HepG2 (cell line): ENCODE measurements around the gene PFDN1. TPM values are rescaled to one million over a fixed set of nuclear protein-coding genes. Genes with fewer than 3 reads are reported as not detected.
A peak's percentile ranks its signal among the peaks of the same experiment; 100 is the strongest.

Experiments used
- ATAC-seq: fragments of 200-7000 bp; cut with Tn5 transposase; 3 replicates; pipeline ENCODE4 v1.9.1; 2020; ENCODE audit warnings: mild to moderate bottlenecking, moderate library complexity
- BruUV-seq: library from RNA; stranded (reverse); fragments of 400-500 nt; replicated peaks from 2 replicates; lab custom pipeline; 2021; lab: Mats Ljungman, UMichigan
- CTCF ChIA-PET: fragments of 300-600 bp; formaldehyde crosslinking; extraction: SDS; loops from one replicate; lab custom pipeline; 2021; ENCODE audit warnings: low total read pairs, inconsistent platforms, low intra/inter-chr PET ratio; lab: Yijun Ruan, JAX
- POLR2A ChIA-PET: fragments of 350-600 bp; sonication (Branson Sonifier 250); formaldehyde crosslinking; loops from one replicate; lab custom pipeline; 2020; ENCODE audit warnings: antibody characterized with exemption, inconsistent platforms; lab: Yijun Ruan, JAX
- DNase-seq: peaks from one replicate; pipeline ENCODE4 v3.0.0-alpha.2; 2015; ENCODE audit warnings: low spot score
- FAIRE-seq: peaks from 3 replicates; lab custom pipeline; 2011; peaks lifted over from hg19 to GRCh38; lab: Jason Lieb, UNC
- H2AFZ ChIP-seq: one replicate; pipeline ENCODE4 v1.6.1; 2011; ENCODE audit warnings: low read length, inconsistent platforms
- H3K27ac ChIP-seq: fragments of 300-600 bp; 3 replicates; pipeline ENCODE4 v1.8.0; 2011; ENCODE audit warnings: mixed run types, mild to moderate bottlenecking, mixed read lengths, low read length, inconsistent platforms; ENCODE audit not compliant: insufficient read depth; ENCODE audit errors: extremely low read length
- H3K27me3 ChIP-seq, 2 experiments: fragments of 200-600 bp in 1 of 2; 2 replicates in 1 of 2; 3 replicates in 1 of 2; pipeline versions ENCODE4 v1.6.0 to v1.8.0; 2011; ENCODE audit warnings: low read length in 2 of 2, mild to moderate bottlenecking in 2 of 2, moderate library complexity in 2 of 2, inconsistent platforms in 1 of 2; ENCODE audit not compliant: insufficient read depth in 2 of 2, control insufficient read depth in 1 of 2
- H3K36me3 ChIP-seq, 2 experiments: fragments of 200-600 bp in 1 of 2; replicated peaks in 1 of 2; 2 replicates in 1 of 2; 3 replicates in 1 of 2; pipeline versions ENCODE4 v1.5.1 to v1.8.0; 2011; ENCODE audit warnings: low read length in 2 of 2, inconsistent platforms in 1 of 2; ENCODE audit not compliant: insufficient read depth in 2 of 2, control insufficient read depth in 1 of 2
- H3K4me1 ChIP-seq: 2 replicates; pipeline ENCODE4 v1.5.1; 2012; ENCODE audit warnings: low read length, inconsistent platforms; ENCODE audit not compliant: insufficient read depth
- H3K4me2 ChIP-seq: 2 replicates; pipeline ENCODE4 v1.6.0; 2011; ENCODE audit warnings: low read depth, low read length, inconsistent platforms
- H3K4me3 ChIP-seq, 3 experiments: fragments of 200-600 bp in 1 of 3; sonication (generic), shearing (Covaris generic) in 1 of 3; replicated peaks in 1 of 3; 2 replicates each; pipeline ENCODE4 v1.5.1; 2011 to 2016; ENCODE audit warnings: low read length in 3 of 3, inconsistent platforms in 2 of 3, low read depth in 2 of 3, mild to moderate bottlenecking in 2 of 3, control low read depth in 1 of 3, mixed read lengths in 1 of 3; ENCODE audit not compliant: insufficient read depth in 1 of 3
- H3K79me2 ChIP-seq: one replicate; pipeline ENCODE4 v1.6.1; 2011; ENCODE audit warnings: low read length, inconsistent platforms; ENCODE audit not compliant: insufficient read depth
- H3K9ac ChIP-seq: 2 replicates; pipeline ENCODE4 v1.6.0; 2011; ENCODE audit warnings: mild to moderate bottlenecking, low read depth, low read length, inconsistent platforms; ENCODE audit not compliant: insufficient read depth
- H3K9me3 ChIP-seq: 2 replicates; pipeline ENCODE4 v1.5.1; 2012; ENCODE audit warnings: mild to moderate bottlenecking, low read length
- H4K20me1 ChIP-seq: 2 replicates; pipeline ENCODE4 v1.6.0; 2011; ENCODE audit warnings: inconsistent platforms, mild to moderate bottlenecking, low read length, moderate library complexity; ENCODE audit not compliant: insufficient read depth
- AKAP8 ChIP-seq: sonication (generic); formaldehyde crosslinking; IDR thresholded peaks from 2 replicates; pipeline ENCODE4 v1.5.1; 2020; ENCODE audit warnings: mild to moderate bottlenecking, missing genetic modification reagents
- EZH2 ChIP-seq: conservative IDR thresholded peaks from 2 replicates; pipeline ENCODE4 v1.6.1; 2012; ENCODE audit warnings: mild to moderate bottlenecking, low read depth, low read length, moderate library complexity
- IRF1 ChIP-seq: sonication (generic); formaldehyde crosslinking; IDR thresholded peaks from 2 replicates; pipeline ENCODE4 v1.4.0; 2020; ENCODE audit warnings: low read depth, mild to moderate bottlenecking, missing genetic modification reagents
- MAFK ChIP-seq, 2 experiments: IDR thresholded peaks in 1 of 2; conservative IDR thresholded peaks in 1 of 2; 2 replicates each; pipeline ENCODE4 v1.6.1; 2011; ENCODE audit warnings: improper control_type of control experiment in 2 of 2, low read length in 2 of 2
- RARA ChIP-seq: IDR thresholded peaks from 2 replicates; pipeline ENCODE4 v1.6.1; 2016; ENCODE audit warnings: missing genetic modification reagents, missing compliant biosample characterization
- TBX3 ChIP-seq: fragments of 450-650 bp; IDR thresholded peaks from 2 replicates; pipeline ENCODE4 v1.6.1; 2017; ENCODE audit warnings: antibody characterized with exemption, mild to moderate bottlenecking, inconsistent platforms, borderline replicate concordance
- WGBS: methylation state at CpG from one replicate; pipeline ENCODE4 v1.1.6; 2017; ENCODE audit warnings: low lambda C conversion rate; 5-methylcytosine and 5-hydroxymethylcytosine counted together
- in situ Hi-C: cut with HindIII; loops from 2 replicates; pipeline ENCODE4 v1.10.0; 2017; ENCODE audit warnings: low pct_unique_long_range_greater_than_20kb; ENCODE audit not compliant: extremely low pct_ligation_motif_present
- intact Hi-C: fragments of 100-400 bp; cut with micrococcal nuclease; formaldehyde crosslinking; loops from one replicate; pipeline ENCODE4 v1.10.0; 2022; ENCODE audit not compliant: unreplicated experiment
- polyA plus RNA-seq, 8 experiments: library from polyadenylated mRNA; depleted of rRNA in 3 of 8; stranded (reverse) in 7 of 8; unstranded in 1 of 8; fragments of >200 nt; fragmentation: Illumina TruSeq in 4 of 8; extraction: Trizol in 4 of 8; gene quantifications; 2 replicates each; pipeline versions ENCODE4 v1.2.1 to v1.2.3, GENCODE V29; 2011 to 2016; ENCODE audit warnings: low read depth in 4 of 8, missing spikeins in 1 of 8, mixed read lengths in 1 of 8; ENCODE audit not compliant: insufficient read depth in 1 of 8
- total RNA-seq, 5 experiments: library from RNA; depleted of rRNA; stranded (reverse); fragments of >200 nt; fragmentation: Illumina TruSeq; extraction: Trizol; gene quantifications; 2 replicates each; pipeline ENCODE4 v1.2.3, GENCODE V29; 2016; ENCODE audit warnings: low read depth in 1 of 5
- TF ChIP-seq, protein P1 (sequence below): sonication (generic); formaldehyde crosslinking; IDR thresholded peaks from 2 replicates; pipeline ENCODE4 v1.5.1; 2020; ENCODE audit warnings: mild to moderate bottlenecking, missing genetic modification reagents, moderate library complexity
- TF ChIP-seq, protein P2 (sequence below), 2 experiments: sonication (generic) in 1 of 2; formaldehyde crosslinking in 1 of 2; IDR thresholded peaks; 2 replicates each; pipeline versions ENCODE4 v1.4.0 to v1.6.1; 2016 to 2020; ENCODE audit warnings: borderline replicate concordance in 1 of 2, low read depth in 1 of 2, mild to moderate bottlenecking in 1 of 2, missing genetic modification reagents in 1 of 2
- TF ChIP-seq, protein P3 (sequence below): sonication (generic); formaldehyde crosslinking; IDR thresholded peaks from 2 replicates; pipeline ENCODE4 v1.5.1; 2020; ENCODE audit warnings: missing genetic modification reagents, mild to moderate bottlenecking, borderline replicate concordance

Gene PFDN1
- total and polyA plus RNA-seq, 2 of the 13 experiments (the other 11 are each of a cell fraction or from before 2014, with no cell fraction given), result 67.2 to 70.8 TPM

- POLR2A ChIA-PET, result no interaction called here
- no peaks in the 10 kb centered on the region for H3K9me3 ChIP-seq
- H3K4me2 ChIP-seq, result peak overlapping the region; percentile 49
- 13% methylated on average over 4 of the region's 4 CpGs for WGBS
- ATAC-seq, result no peak; the same call in 2 of the 3 replicates
- intact Hi-C loops (no loop called here), in situ Hi-C loops (no loop called here)
- H4K20me1 ChIP-seq, result no peaks in the 10 kb centered on the region
- no peak overlapping the region for H2AFZ ChIP-seq
- CTCF ChIA-PET, result no interaction called here
- DNase-seq, result no peak
- H3K36me3 ChIP-seq, result no peaks in the 10 kb centered on the region
- no peaks in the 10 kb centered on the region; a peak in 2 of 5 replicates for H3K27me3 ChIP-seq
- H3K79me2 ChIP-seq, result no peaks in the 10 kb centered on the region
- H3K27ac ChIP-seq, result no peak overlapping the region
- H3K4me3 ChIP-seq, result no peak overlapping the region
- FAIRE-seq, result no peak
- no TSS peak for BruUV-seq
- 0 out of 2 replicates have a peak overlapping the region, but pooled peaks have one; percentile 13 for H3K9ac ChIP-seq
- peaks cover 30% of the 10 kb centered on the region for H3K4me1 ChIP-seq
- TF ChIP-seq, protein P1, sequence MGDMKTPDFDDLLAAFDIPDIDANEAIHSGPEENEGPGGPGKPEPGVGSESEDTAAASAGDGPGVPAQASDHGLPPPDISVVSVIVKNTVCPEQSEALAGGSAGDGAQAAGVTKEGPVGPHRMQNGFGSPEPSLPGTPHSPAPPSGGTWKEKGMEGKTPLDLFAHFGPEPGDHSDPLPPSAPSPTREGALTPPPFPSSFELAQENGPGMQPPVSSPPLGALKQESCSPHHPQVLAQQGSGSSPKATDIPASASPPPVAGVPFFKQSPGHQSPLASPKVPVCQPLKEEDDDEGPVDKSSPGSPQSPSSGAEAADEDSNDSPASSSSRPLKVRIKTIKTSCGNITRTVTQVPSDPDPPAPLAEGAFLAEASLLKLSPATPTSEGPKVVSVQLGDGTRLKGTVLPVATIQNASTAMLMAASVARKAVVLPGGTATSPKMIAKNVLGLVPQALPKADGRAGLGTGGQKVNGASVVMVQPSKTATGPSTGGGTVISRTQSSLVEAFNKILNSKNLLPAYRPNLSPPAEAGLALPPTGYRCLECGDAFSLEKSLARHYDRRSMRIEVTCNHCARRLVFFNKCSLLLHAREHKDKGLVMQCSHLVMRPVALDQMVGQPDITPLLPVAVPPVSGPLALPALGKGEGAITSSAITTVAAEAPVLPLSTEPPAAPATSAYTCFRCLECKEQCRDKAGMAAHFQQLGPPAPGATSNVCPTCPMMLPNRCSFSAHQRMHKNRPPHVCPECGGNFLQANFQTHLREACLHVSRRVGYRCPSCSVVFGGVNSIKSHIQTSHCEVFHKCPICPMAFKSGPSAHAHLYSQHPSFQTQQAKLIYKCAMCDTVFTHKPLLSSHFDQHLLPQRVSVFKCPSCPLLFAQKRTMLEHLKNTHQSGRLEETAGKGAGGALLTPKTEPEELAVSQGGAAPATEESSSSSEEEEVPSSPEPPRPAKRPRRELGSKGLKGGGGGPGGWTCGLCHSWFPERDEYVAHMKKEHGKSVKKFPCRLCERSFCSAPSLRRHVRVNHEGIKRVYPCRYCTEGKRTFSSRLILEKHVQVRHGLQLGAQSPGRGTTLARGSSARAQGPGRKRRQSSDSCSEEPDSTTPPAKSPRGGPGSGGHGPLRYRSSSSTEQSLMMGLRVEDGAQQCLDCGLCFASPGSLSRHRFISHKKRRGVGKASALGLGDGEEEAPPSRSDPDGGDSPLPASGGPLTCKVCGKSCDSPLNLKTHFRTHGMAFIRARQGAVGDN (CRISPR knock-in tag), result no peak
- TF ChIP-seq TBX3 (no peak), AKAP8 (no peak), RARA (CRISPR knock-in tag) (no peak), MAFK (conservative IDR thresholded peaks at IDR 0.05 in 1 of 2, IDR thresholded peaks at IDR 0.05 in 1 of 2; ENCODE audit: low read length in 2 of 2) (no peak), IRF1 (CRISPR knock-in tag) (no peak), EZH2 (no peak)
- TF ChIP-seq, protein P2, sequence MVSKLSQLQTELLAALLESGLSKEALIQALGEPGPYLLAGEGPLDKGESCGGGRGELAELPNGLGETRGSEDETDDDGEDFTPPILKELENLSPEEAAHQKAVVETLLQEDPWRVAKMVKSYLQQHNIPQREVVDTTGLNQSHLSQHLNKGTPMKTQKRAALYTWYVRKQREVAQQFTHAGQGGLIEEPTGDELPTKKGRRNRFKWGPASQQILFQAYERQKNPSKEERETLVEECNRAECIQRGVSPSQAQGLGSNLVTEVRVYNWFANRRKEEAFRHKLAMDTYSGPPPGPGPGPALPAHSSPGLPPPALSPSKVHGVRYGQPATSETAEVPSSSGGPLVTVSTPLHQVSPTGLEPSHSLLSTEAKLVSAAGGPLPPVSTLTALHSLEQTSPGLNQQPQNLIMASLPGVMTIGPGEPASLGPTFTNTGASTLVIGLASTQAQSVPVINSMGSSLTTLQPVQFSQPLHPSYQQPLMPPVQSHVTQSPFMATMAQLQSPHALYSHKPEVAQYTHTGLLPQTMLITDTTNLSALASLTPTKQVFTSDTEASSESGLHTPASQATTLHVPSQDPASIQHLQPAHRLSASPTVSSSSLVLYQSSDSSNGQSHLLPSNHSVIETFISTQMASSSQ (IDR thresholded peaks at IDR 0.05; ENCODE audit: low read depth), result no peak
- TF ChIP-seq, protein P2 (CRISPR knock-in tag; IDR thresholded peaks at IDR 0.05; ENCODE audit: borderline replicate concordance), result no peak
- TF ChIP-seq, protein P3, sequence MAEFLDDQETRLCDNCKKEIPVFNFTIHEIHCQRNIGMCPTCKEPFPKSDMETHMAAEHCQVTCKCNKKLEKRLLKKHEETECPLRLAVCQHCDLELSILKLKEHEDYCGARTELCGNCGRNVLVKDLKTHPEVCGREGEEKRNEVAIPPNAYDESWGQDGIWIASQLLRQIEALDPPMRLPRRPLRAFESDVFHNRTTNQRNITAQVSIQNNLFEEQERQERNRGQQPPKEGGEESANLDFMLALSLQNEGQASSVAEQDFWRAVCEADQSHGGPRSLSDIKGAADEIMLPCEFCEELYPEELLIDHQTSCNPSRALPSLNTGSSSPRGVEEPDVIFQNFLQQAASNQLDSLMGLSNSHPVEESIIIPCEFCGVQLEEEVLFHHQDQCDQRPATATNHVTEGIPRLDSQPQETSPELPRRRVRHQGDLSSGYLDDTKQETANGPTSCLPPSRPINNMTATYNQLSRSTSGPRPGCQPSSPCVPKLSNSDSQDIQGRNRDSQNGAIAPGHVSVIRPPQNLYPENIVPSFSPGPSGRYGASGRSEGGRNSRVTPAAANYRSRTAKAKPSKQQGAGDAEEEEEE (CRISPR knock-in tag), result no peak
These were observed 9.3 kb upstream of the PFDN1 start for GRCh38 chr5:140312067-140312790.
